ENCODE data around the gene CNOT11.

DNA sequence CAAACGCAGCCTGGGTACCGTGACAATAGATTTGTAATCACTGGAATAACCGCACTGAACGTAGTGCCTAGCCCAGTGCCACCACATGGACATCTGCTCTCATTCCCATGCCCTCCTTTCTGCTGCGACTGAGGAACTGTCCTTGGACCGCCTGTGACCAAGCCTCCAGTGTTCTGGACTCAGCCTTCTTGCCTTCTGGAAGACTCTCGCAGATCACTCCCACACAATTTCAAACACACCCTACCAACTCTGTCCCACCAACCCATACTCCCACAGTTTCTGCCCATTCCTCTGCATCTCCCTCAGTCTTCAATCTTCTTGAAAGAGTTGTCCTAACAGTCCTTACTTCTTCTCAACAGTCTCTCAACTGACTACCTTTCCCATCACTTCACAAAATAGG is 53.7 kb downstream of the CNOT11 start:
- no peak for TF ChIP-seq EZH2 (IDR thresholded peaks at IDR 0.05; ENCODE audit: low read depth)
- no peak for TF ChIP-seq CTCF (conservative IDR thresholded peaks at IDR 0.05)
